Fibroblast of peridontal ligament (primary cell): ENCODE data around the gene UBA7.

Experiments used
- DNase-seq: peaks from one replicate; pipeline ENCODE4 v3.0.0-alpha.2; 2010; ENCODE audit errors: extremely low read depth

The UBA7 gene

GRCh38 chr3:49805897-49806701 lies 7.7 kb downstream of the UBA7 start:
- no peak for DNase-seq

GRCh38 chr3:49805367-49805782 lies 8.4 kb downstream of the UBA7 start:
- peak; percentile 98 for DNase-seq

GRCh38 chr3:49804141-49805041 lies 9.4 kb downstream of the UBA7 start:
- no peak for DNase-seq

GRCh38 chr3:49803465-49804140 lies 10.2 kb downstream of the UBA7 start:
- no peak for DNase-seq

GRCh38 chr3:49802719-49803464 lies 10.9 kb downstream of the UBA7 start, which contains the start of gene INKA1:
TSS of gene INKA1 (plus strand) at chr3:49803261. CDS start at chr3:49803393, 132 bp downstream.
- peak; percentile 76 for DNase-seq

- DNase-seq = no peak
Observed at GRCh38 chr3:49801160-49801559, 12.6 kb downstream of the UBA7 start.

GRCh38 chr3:49799761-49800160 lies 14.0 kb downstream of the UBA7 start, which contains the start of gene CDHR4:
TSS of gene CDHR4 (minus strand) at chr3:49799873. CDS start at chr3:49799812, 61 bp downstream.
- peak; percentile 82 for DNase-seq

- DNase-seq = no peak
Observed at GRCh38 chr3:49799105-49799504, 14.6 kb downstream of the UBA7 start.

- no peak for DNase-seq
Observed at GRCh38 chr3:49794926-49795905, 18.5 kb downstream of the UBA7 start.

GRCh38 chr3:49794431-49794830 lies 19.3 kb downstream of the UBA7 start:
- no peak for DNase-seq

GRCh38 chr3:49793486-49794085 lies 20.2 kb downstream of the UBA7 start:
- DNase-seq = no peak

- DNase-seq = no peak
Observed at GRCh38 chr3:49792371-49793150, 21.2 kb downstream of the UBA7 start.

- no peak for DNase-seq
Observed at GRCh38 chr3:49791571-49791970, 22.2 kb downstream of the UBA7 start.

GRCh38 chr3:49790626-49791411 lies 22.9 kb downstream of the UBA7 start:
- DNase-seq = no peak

- no peak for DNase-seq
Observed at GRCh38 chr3:49788056-49788455, 25.7 kb downstream of the UBA7 start.

- DNase-seq = no peak
Observed at GRCh38 chr3:49787536-49787935, 26.2 kb downstream of the UBA7 start.

- no peak for DNase-seq
Observed at GRCh38 chr3:49787182-49787464, 26.6 kb downstream of the UBA7 start.
